Measurements from ENCODE around the gene CFAP107.
A peak's percentile ranks its signal among the peaks of the same experiment; 100 is the strongest.

The CFAP107 gene

GRCh38 chr1:12756768-12757413 lies 10.9 kb downstream of the CFAP107 start:
- no peak overlapping the region for H3K4me3 ChIP-seq (ENCODE audit: low read depth, low read length)
- TF ChIP-seq, protein P1, sequence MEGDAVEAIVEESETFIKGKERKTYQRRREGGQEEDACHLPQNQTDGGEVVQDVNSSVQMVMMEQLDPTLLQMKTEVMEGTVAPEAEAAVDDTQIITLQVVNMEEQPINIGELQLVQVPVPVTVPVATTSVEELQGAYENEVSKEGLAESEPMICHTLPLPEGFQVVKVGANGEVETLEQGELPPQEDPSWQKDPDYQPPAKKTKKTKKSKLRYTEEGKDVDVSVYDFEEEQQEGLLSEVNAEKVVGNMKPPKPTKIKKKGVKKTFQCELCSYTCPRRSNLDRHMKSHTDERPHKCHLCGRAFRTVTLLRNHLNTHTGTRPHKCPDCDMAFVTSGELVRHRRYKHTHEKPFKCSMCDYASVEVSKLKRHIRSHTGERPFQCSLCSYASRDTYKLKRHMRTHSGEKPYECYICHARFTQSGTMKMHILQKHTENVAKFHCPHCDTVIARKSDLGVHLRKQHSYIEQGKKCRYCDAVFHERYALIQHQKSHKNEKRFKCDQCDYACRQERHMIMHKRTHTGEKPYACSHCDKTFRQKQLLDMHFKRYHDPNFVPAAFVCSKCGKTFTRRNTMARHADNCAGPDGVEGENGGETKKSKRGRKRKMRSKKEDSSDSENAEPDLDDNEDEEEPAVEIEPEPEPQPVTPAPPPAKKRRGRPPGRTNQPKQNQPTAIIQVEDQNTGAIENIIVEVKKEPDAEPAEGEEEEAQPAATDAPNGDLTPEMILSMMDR (conservative IDR thresholded peaks at IDR 0.05; ENCODE audit: low read depth, low read length), result no peak
- no peak for DNase-seq (ENCODE audit: low read depth)

DNA sequence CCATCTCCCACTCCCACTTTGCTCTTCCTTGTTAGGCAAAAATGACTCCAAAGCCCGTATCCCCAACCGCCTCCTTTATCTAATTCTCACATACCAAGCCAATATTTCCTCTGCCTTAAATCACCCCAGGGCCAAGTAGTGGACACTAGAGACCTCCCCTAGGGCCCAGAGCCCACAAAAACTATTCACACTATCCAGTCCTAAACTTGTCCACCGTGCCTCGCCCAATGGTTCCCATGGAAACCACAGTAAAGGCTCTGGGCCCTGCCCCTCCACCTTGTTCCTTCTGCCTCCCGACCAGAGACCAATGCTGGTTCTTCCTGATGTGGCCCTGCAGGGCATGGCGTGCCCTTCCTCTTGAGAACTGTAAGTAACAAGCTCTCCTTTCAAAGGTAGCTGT lies 11.8 kb downstream of the CFAP107 start:
- TF ChIP-seq, protein P1 (conservative IDR thresholded peaks at IDR 0.05; ENCODE audit: low read depth, low read length), result no peak
- no peak overlapping the region for H3K4me3 ChIP-seq (ENCODE audit: low read depth, low read length)
- DNase-seq (ENCODE audit: low read depth), result no peak

GRCh38 chr1:12760256-12760795 lies 14.3 kb downstream of the CFAP107 start:
- TF ChIP-seq, protein P1 (conservative IDR thresholded peaks at IDR 0.05; ENCODE audit: low read depth, low read length), result peak; percentile 13
- H3K4me3 ChIP-seq (ENCODE audit: low read depth, low read length), result no peak overlapping the region
- no peak for DNase-seq (ENCODE audit: low read depth)

DNA sequence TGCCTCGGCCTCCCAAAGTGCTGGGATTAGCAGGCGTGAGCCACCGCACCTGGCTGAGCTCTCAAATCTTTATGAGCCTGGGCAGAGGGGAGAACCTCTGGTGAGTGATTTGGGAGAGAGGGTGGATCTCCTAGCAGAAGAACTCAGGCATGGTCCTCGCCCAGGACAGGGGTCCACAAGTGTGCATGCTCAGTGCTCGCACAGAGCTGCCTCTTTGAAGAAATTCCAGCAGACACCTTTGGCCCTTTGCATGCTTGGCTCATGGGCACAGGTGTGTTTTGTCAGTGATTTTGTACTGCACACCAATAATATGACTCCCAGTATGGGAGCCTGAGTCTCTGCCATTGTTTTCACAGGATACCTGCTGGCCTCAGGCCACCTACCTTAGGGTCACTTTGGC lies 15.8 kb downstream of the CFAP107 start:
- no peak for DNase-seq (ENCODE audit: low read depth)
- no peak overlapping the region for H3K4me3 ChIP-seq (ENCODE audit: low read depth, low read length)
- TF ChIP-seq, protein P1 (conservative IDR thresholded peaks at IDR 0.05; ENCODE audit: low read depth, low read length), result no peak

DNA sequence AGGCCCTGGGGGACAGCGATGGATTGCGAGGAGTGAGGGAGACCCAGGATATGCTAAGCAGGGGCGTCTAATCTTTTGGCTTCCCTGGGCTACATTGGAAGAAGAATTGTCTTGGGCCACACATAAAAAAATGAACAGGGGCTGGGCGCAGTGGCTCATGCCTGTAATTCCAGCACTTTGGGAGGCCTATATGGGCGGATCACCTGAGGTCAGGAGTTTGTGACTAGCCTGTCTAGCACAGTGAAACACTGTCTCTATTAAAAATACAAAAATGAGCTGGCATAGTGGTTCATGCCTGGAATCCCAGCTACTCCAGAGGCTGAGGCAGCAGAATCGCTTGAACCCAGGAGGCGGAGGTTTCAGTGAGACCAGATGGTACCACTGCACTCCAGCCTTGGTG lies 16.8 kb downstream of the CFAP107 start:
- no peak overlapping the region for H3K4me3 ChIP-seq (ENCODE audit: low read depth, low read length)
- TF ChIP-seq, protein P1 (conservative IDR thresholded peaks at IDR 0.05; ENCODE audit: low read depth, low read length), result no peak
- no peak for DNase-seq (ENCODE audit: low read depth)

- no peak for DNase-seq (ENCODE audit: low read depth)
- H3K4me3 ChIP-seq (ENCODE audit: low read depth, low read length), result no peak overlapping the region
- TF ChIP-seq, protein P1 (conservative IDR thresholded peaks at IDR 0.05; ENCODE audit: low read depth, low read length), result no peak
Measured at GRCh38 chr1:12763479-12763878, 17.5 kb downstream of the CFAP107 start.

DNA sequence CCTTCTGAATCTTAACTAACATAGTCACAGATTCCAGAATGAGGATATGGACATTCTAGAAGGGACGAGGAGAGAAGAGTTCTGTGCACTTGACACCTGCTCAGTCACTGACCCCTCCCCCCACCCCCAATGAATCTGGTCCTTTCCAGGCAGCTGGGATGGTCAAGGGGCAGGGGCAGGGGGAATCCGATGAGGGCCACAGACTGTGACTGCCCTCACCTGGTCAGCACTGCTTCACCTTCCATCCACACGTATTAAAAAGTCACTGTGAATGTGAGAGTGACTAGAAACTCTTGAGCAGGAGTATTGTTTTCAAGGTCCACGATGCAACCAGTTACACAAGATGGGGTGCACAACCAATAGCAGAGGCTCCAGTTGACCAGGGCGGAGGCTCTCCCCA lies 18.0 kb downstream of the CFAP107 start:
- no peak for DNase-seq (ENCODE audit: low read depth)
- no peak overlapping the region for H3K4me3 ChIP-seq (ENCODE audit: low read depth, low read length)
- TF ChIP-seq, protein P1 (conservative IDR thresholded peaks at IDR 0.05; ENCODE audit: low read depth, low read length), result no peak
